AG09319 (cell line): Measurements from ENCODE around the gene KCNK13.
A peak's percentile ranks its signal among the peaks of the same experiment; 100 is the strongest.

Experiments used
- DNase-seq: peaks from one replicate; pipeline ENCODE4 v3.0.0-alpha.2; 2010; ENCODE audit warnings: low read depth; ENCODE audit errors: extremely low read depth
- CTCF ChIP-seq: IDR thresholded peaks from 2 replicates; pipeline ENCODE4 v1.5.1; 2011; ENCODE audit warnings: low read depth, mild to moderate bottlenecking, inconsistent platforms, low read length, moderate library complexity

Gene KCNK13

DNA sequence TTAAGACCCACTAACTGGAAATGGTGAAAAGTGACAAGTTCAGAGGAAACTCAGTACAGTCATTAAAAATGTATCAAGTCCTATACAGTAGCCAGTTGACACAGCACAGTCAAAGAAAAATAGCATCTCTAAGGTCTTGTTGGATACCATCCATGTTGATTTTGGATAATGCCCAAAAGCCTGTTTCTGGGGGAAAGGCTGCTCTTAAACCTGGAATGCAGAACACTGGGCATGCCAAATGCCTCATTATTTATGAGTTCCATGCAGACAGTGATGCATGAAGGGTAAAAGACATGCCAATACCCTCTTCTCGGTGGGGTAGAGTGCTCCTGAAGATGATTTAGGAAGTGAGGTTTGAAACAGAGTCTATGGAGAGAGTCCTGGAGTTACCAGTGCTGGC lies 29.6 kb downstream of the KCNK13 start:
- no peak for TF ChIP-seq CTCF
- DNase-seq, result peak; percentile 2

DNA sequence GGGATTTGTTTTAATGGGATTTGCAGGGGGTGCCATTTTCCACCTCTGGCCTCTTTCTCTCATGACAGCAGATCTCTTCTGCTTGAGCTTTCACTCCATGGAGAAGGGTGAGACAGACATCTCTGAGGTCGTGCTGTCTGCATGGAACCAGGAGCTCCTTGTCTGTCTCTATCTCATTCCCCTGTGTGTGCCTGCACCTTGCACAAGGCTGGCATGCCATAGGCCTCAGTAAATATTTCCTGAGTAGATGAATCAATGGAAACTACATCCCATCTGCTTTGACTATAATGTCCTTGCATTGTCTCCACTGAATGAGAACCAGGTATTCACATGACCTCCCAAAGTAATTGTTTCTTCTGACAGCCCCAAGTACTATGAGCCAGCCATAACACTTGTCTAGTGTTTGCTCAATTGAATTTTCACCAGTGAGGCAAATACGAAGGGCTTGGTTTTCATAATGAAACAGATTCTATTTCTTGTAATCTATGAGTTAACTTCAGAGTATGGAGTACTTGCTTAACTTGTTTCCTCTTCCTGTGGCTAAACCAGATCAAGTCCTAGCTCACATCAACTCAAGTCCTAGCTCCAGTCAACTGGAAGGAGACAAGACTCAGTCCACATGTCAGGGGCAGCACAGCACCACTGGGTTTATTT lies 32.3 kb downstream of the KCNK13 start:
- no peak for TF ChIP-seq CTCF
- DNase-seq, result no peak

- TF ChIP-seq CTCF, result no peak
- no peak for DNase-seq
Observed at GRCh38 chr14:90095096-90095495, 33.3 kb downstream of the KCNK13 start.

GRCh38 chr14:90096566-90096965 lies 34.8 kb downstream of the KCNK13 start:
- no peak for DNase-seq
- TF ChIP-seq CTCF, result no peak

DNA sequence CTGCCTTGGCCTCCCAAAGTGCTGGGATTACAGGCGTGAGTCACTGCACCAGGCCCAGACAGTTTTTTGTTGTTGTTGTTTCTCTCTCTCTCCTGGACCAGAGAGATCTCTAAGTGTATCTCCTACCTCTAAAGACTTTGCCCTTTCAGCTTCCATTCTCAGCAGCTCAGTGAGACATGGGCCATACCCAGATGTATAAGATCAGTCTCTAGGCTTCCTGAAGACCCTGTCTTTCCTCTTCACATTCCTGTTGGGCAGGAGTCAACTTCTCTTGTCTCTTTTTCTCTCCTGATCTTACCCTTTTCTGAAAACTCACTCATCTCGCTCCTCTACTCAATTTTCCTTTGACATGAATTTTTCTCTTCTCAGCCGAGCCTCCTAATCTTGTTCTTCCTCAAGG lies 42.0 kb downstream of the KCNK13 start:
- no peak for DNase-seq
- TF ChIP-seq CTCF, result no peak

DNA sequence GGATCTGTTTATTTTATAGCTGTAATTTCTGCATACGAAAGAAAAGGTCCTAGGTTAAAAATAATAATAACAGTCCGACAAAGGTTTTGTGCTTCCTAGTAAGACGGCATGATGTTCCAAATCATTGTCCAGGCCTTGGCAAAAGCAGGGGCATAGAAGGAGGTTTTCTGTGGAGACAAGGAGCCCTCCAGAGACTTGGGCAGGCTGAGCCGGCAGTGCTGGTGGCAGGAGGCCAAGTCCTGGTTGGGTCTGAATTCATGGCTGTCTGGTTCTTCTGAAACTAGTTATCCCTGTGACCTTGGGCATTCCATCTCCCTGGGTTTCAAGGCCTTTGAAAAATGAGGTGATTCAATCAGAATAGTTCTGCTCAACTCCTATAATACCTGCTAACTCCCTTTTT lies 44.0 kb downstream of the KCNK13 start:
- no peak for DNase-seq
- TF ChIP-seq CTCF, result no peak

- DNase-seq, result no peak
- TF ChIP-seq CTCF, result no peak
Observed at GRCh38 chr14:90107789-90108188, 46.0 kb downstream of the KCNK13 start.
